GM19239 (cell line): ENCODE measurements around the gene TBC1D14.

Experiments used
- DNase-seq: peaks from one replicate; pipeline ENCODE4 v3.0.0; 2011; ENCODE audit warnings: low spot score; ENCODE audit not compliant: insufficient read length
- FAIRE-seq: peaks from 2 replicates; lab custom pipeline; 2011; peaks lifted over from hg19 to GRCh38; lab: Jason Lieb, UNC

The TBC1D14 gene

GRCh38 chr4:7013175-7013574, 103.5 kb downstream of the TBC1D14 start:
- FAIRE-seq (no peak), DNase-seq (no peak)

- FAIRE-seq: no peak
- DNase-seq: no peak
Measured at GRCh38 chr4:7014815-7015214, 105.2 kb downstream of the TBC1D14 start.

- FAIRE-seq (no peak), DNase-seq (no peak)
Measured at GRCh38 chr4:7015383-7016035, 105.9 kb downstream of the TBC1D14 start.

GRCh38 chr4:7016086-7016485, 106.5 kb downstream of the TBC1D14 start:
- FAIRE-seq (no peak), DNase-seq (no peak)

GRCh38 chr4:7016512-7016911, 106.9 kb downstream of the TBC1D14 start:
- no peak for DNase-seq
- no peak for FAIRE-seq

- DNase-seq (no peak), FAIRE-seq (no peak)
Measured at GRCh38 chr4:7017446-7018048, 107.9 kb downstream of the TBC1D14 start.

GRCh38 chr4:7018281-7018680, 108.7 kb downstream of the TBC1D14 start:
- DNase-seq (no peak), FAIRE-seq (no peak)

- no peak for FAIRE-seq
- no peak for DNase-seq
Measured at GRCh38 chr4:7019367-7019766, 109.7 kb downstream of the TBC1D14 start.

- DNase-seq: no peak
- FAIRE-seq: no peak
Measured at GRCh38 chr4:7020290-7020689, 110.7 kb downstream of the TBC1D14 start.

- DNase-seq (no peak), FAIRE-seq (no peak)
Measured at GRCh38 chr4:7020856-7021255, 111.2 kb downstream of the TBC1D14 start.

GRCh38 chr4:7021355-7021754, 111.7 kb downstream of the TBC1D14 start:
- FAIRE-seq (no peak), DNase-seq (no peak)

- DNase-seq (no peak), FAIRE-seq (no peak)
Measured at GRCh38 chr4:7021930-7022664, 112.5 kb downstream of the TBC1D14 start.

GRCh38 chr4:7023486-7023885, 113.9 kb downstream of the TBC1D14 start:
- no peak for FAIRE-seq
- no peak for DNase-seq

- no peak for FAIRE-seq
- DNase-seq: no peak
Measured at GRCh38 chr4:7023901-7024300, 114.3 kb downstream of the TBC1D14 start.

- FAIRE-seq (no peak), DNase-seq (no peak)
Measured at GRCh38 chr4:7024336-7024890, 114.8 kb downstream of the TBC1D14 start.

- no peak for FAIRE-seq
- no peak for DNase-seq
Measured at GRCh38 chr4:7025040-7025602, 115.5 kb downstream of the TBC1D14 start.

GRCh38 chr4:7026107-7026506, 116.5 kb downstream of the TBC1D14 start:
- DNase-seq (no peak), FAIRE-seq (no peak)

GRCh38 chr4:7027284-7027683, 117.7 kb downstream of the TBC1D14 start:
- FAIRE-seq (no peak), DNase-seq (no peak)

GRCh38 chr4:7027913-7028312, 118.3 kb downstream of the TBC1D14 start:
- FAIRE-seq (no peak), DNase-seq (no peak)

- FAIRE-seq (no peak), DNase-seq (no peak)
Measured at GRCh38 chr4:7029212-7029611, 119.6 kb downstream of the TBC1D14 start.

GRCh38 chr4:7029921-7030320, 120.3 kb downstream of the TBC1D14 start:
- no peak for FAIRE-seq
- DNase-seq: no peak
